OCI-LY1 (cell line): Measurements from ENCODE around the gene SEMA4B.

Experiments used
- H2AFZ ChIP-seq: fragments of 200-600 bp; sonication (generic), shearing (Covaris generic); 2 replicates; pipeline ENCODE4 v1.6.0; 2014; ENCODE audit warnings: antibody characterized with exemption, mild to moderate bottlenecking, low read length
- H3F3A ChIP-seq: fragments of 200-600 bp; sonication (generic), shearing (Covaris generic); 2 replicates; pipeline ENCODE4 v1.6.0; 2014; ENCODE audit warnings: mild to moderate bottlenecking, antibody characterized with exemption, low read length, moderate library complexity; ENCODE audit not compliant: insufficient read depth
- H3K27ac ChIP-seq: fragments of 200-600 bp; sonication (generic); 2 replicates; pipeline ENCODE4 v1.5.1; 2014; ENCODE audit warnings: low read length, mixed run types, mild to moderate bottlenecking, low read depth; ENCODE audit not compliant: poor library complexity, severe bottlenecking
- H3K27me3 ChIP-seq: fragments of 200-600 bp; sonication (generic); 2 replicates; pipeline ENCODE4 v1.6.0; 2014; ENCODE audit warnings: antibody characterized with exemption, mild to moderate bottlenecking, low read length, moderate library complexity; ENCODE audit not compliant: insufficient read depth
- H3K36me3 ChIP-seq: fragments of 200-600 bp; sonication (generic); 2 replicates; pipeline ENCODE4 v1.6.1; 2014; ENCODE audit warnings: mild to moderate bottlenecking, antibody characterized with exemption, low read length, moderate library complexity, mixed read lengths; ENCODE audit not compliant: insufficient read depth
- H3K4me1 ChIP-seq: fragments of 200-600 bp; sonication (generic); 2 replicates; pipeline ENCODE4 v1.5.1; 2014; ENCODE audit warnings: mild to moderate bottlenecking, low read length, moderate library complexity; ENCODE audit not compliant: insufficient read depth, severe bottlenecking
- H3K4me2 ChIP-seq: fragments of 200-600 bp; sonication (generic), shearing (Covaris generic); 2 replicates; pipeline ENCODE4 v1.6.1; 2014; ENCODE audit warnings: low read length
- H3K4me3 ChIP-seq: fragments of 200-600 bp; sonication (generic); 2 replicates; pipeline ENCODE4 v1.5.1; 2014; ENCODE audit warnings: low read length, low read depth, mild to moderate bottlenecking, mixed read lengths; ENCODE audit not compliant: poor library complexity, severe bottlenecking
- H3K79me2 ChIP-seq: fragments of 200-600 bp; shearing (Covaris generic); 2 replicates; pipeline ENCODE4 v1.6.1; 2016; ENCODE audit warnings: mixed run types, low read length, mixed read lengths; ENCODE audit not compliant: insufficient read depth
- H3K9ac ChIP-seq: fragments of 200-600 bp; sonication (generic), shearing (Covaris generic); 2 replicates; pipeline ENCODE4 v1.6.1; 2014; ENCODE audit warnings: mild to moderate bottlenecking, low read length, mixed read lengths
- H3K9me2 ChIP-seq: fragments of 200-600 bp; sonication (generic), shearing (Covaris generic); 2 replicates; pipeline ENCODE4 v1.6.1; 2014; ENCODE audit warnings: low read depth, mild to moderate bottlenecking, low read length, mixed read lengths
- H3K9me3 ChIP-seq: fragments of 200-600 bp; shearing (Covaris generic); 2 replicates; pipeline ENCODE4 v1.6.1; 2014; ENCODE audit warnings: low read length, mixed read lengths
- H4K20me1 ChIP-seq: fragments of 200-600 bp; sonication (generic), shearing (Covaris generic); 2 replicates; pipeline ENCODE4 v1.6.0; 2016; ENCODE audit warnings: mild to moderate bottlenecking, low read length; ENCODE audit not compliant: insufficient read depth
- CTCF ChIP-seq: fragments of 200-600 bp; sonication (generic), shearing (Covaris generic); IDR thresholded peaks from 2 replicates; pipeline ENCODE4 v1.5.1; 2017; ENCODE audit warnings: mild to moderate bottlenecking, antibody characterized with exemption, low read length, moderate library complexity, mixed read lengths
- EZH2 ChIP-seq: fragments of 200-600 bp; sonication (generic), shearing (Covaris generic); IDR thresholded peaks from 2 replicates; pipeline ENCODE4 v1.8.0; 2017; ENCODE audit warnings: borderline replicate concordance, mixed run types, mild to moderate bottlenecking, antibody characterized with exemption, low read length, moderate library complexity, mixed read lengths

The SEMA4B gene

DNA sequence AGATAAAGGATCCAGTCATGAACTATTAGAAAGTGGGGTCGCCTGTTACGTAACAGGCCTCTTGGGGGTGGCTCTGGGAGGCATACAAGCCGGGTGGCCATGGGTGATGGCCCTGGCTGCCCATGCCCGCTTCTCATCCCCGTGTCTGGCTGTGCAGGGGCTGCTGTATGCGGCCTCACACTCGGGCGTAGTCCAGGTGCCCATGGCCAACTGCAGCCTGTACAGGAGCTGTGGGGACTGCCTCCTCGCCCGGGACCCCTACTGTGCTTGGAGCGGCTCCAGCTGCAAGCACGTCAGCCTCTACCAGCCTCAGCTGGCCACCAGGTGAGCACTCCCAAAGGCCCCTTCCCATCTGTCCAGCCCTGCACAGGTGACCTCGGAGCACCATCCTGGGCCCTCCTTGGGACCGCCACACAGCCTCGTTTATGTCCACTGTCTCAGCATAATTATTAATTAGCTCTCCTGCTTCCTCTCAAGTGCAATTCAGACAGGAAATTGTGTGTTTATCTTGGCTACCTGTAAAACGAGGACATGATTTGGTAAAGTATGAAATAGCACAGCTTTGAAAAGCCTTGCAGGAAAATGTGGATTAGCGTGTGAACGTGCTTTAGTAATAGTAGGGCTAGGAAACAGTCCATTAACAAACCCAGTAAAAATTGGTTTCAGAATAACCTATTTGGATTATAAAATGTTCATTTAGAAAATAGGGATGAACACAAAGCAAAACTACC, 24.5 kb downstream of the SEMA4B start:
- H4K20me1 ChIP-seq: no peaks in the 10 kb centered on the region
- no peaks in the 10 kb centered on the region for H3K27me3 ChIP-seq
- H3K36me3 ChIP-seq: peaks cover 84% of the 10 kb centered on the region
- H3K27ac ChIP-seq: no peak overlapping the region
- H3K9me2 ChIP-seq: no peaks in the 10 kb centered on the region
- H3K9me3 ChIP-seq: no peaks in the 10 kb centered on the region
- H3K4me2 ChIP-seq: no peak overlapping the region
- peaks cover 5% of the 10 kb centered on the region for H3K4me1 ChIP-seq
- H3K9ac ChIP-seq: no peak overlapping the region
- H3K79me2 ChIP-seq: no peaks in the 10 kb centered on the region
- H2AFZ ChIP-seq: no peak overlapping the region
- H3F3A ChIP-seq: no peaks in the 10 kb centered on the region
- no peak overlapping the region for H3K4me3 ChIP-seq
- TF ChIP-seq CTCF (no peak), EZH2 (no peak)

DNA sequence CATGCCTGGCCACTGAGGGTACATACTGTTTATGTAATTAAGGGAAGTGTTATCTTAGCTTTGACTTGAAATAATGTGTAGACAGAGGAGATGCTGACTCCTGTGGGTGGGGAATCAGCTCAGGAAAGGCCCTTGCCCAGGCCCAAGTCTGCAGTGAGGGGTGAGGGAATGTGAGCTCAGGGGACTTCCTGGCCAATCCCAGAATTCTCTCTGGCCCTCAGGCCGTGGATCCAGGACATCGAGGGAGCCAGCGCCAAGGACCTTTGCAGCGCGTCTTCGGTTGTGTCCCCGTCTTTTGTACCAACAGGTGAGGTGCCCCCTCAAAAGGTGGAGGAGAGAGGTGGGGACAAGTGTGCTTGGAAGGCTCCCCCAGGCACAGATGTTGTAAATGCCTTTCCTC, 26.2 kb downstream of the SEMA4B start:
- no peaks in the 10 kb centered on the region for H3F3A ChIP-seq
- H4K20me1 ChIP-seq: no peaks in the 10 kb centered on the region
- H3K36me3 ChIP-seq: peaks cover 81% of the 10 kb centered on the region
- H3K9ac ChIP-seq: no peak overlapping the region
- no peak overlapping the region for H2AFZ ChIP-seq
- no peaks in the 10 kb centered on the region for H3K9me3 ChIP-seq
- H3K4me1 ChIP-seq: peaks cover 22% of the 10 kb centered on the region
- TF ChIP-seq CTCF (no peak), EZH2 (no peak)
- no peaks in the 10 kb centered on the region for H3K27me3 ChIP-seq
- no peaks in the 10 kb centered on the region for H3K9me2 ChIP-seq
- H3K27ac ChIP-seq: no peak overlapping the region
- H3K4me3 ChIP-seq: no peak overlapping the region
- H3K4me2 ChIP-seq: no peak overlapping the region
- H3K79me2 ChIP-seq: no peaks in the 10 kb centered on the region

DNA sequence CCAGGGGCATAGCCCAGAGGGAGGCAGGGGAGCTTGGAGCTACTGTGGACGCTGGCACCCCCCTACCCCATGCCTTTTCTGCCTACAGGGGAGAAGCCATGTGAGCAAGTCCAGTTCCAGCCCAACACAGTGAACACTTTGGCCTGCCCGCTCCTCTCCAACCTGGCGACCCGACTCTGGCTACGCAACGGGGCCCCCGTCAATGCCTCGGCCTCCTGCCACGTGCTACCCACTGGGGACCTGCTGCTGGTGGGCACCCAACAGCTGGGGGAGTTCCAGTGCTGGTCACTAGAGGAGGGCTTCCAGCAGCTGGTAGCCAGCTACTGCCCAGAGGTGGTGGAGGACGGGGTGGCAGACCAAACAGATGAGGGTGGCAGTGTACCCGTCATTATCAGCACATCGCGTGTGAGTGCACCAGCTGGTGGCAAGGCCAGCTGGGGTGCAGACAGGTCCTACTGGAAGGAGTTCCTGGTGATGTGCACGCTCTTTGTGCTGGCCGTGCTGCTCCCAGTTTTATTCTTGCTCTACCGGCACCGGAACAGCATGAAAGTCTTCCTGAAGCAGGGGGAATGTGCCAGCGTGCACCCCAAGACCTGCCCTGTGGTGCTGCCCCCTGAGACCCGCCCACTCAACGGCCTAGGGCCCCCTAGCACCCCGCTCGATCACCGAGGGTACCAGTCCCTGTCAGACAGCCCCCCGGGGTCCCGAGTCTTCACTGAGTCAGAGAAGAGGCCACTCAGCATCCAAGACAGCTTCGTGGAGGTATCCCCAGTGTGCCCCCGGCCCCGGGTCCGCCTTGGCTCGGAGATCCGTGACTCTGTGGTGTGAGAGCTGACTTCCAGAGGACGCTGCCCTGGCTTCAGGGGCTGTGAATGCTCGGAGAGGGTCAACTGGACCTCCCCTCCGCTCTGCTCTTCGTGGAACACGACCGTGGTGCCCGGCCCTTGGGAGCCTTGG, 27.0 kb downstream of the SEMA4B start:
- no peaks in the 10 kb centered on the region for H3K27me3 ChIP-seq
- H3K36me3 ChIP-seq: peaks cover 75% of the 10 kb centered on the region
- TF ChIP-seq EZH2 (no peak), CTCF (no peak)
- H3K4me2 ChIP-seq: no peak overlapping the region
- no peaks in the 10 kb centered on the region for H3K79me2 ChIP-seq
- H3F3A ChIP-seq: no peaks in the 10 kb centered on the region
- H3K27ac ChIP-seq: no peak overlapping the region
- H4K20me1 ChIP-seq: no peaks in the 10 kb centered on the region
- no peaks in the 10 kb centered on the region for H3K9me3 ChIP-seq
- no peak overlapping the region for H3K4me3 ChIP-seq
- peaks cover 30% of the 10 kb centered on the region for H3K4me1 ChIP-seq
- H3K9me2 ChIP-seq: no peaks in the 10 kb centered on the region
- no peak overlapping the region for H3K9ac ChIP-seq
- no peak overlapping the region for H2AFZ ChIP-seq
